Neural progenitor cell (in vitro differentiated cells): ENCODE data around the gene DCTN2.

ENCODE experiments used
- CTCF ChIP-seq: fragments of 200-600 bp; sonication (generic); IDR thresholded peaks from 2 replicates; pipeline ENCODE4 v1.5.1; 2017; ENCODE audit warnings: antibody characterized with exemption, mild to moderate bottlenecking
- EZH2 ChIP-seq: fragments of 200-600 bp; sonication (generic); IDR thresholded peaks from 2 replicates; pipeline ENCODE4 v1.6.1; 2017; ENCODE audit warnings: antibody characterized with exemption, mild to moderate bottlenecking, moderate library complexity
- EZH2phosphoT487 ChIP-seq: fragments of 200-600 bp; sonication (generic); IDR thresholded peaks from 2 replicates; pipeline ENCODE4 v1.6.1; 2017; ENCODE audit warnings: antibody characterized with exemption

GRCh38 chr12:57543581-57543980, 3.4 kb downstream of the DCTN2 start:
- TF ChIP-seq EZH2: no peak
- no peak for TF ChIP-seq CTCF
- TF ChIP-seq EZH2phosphoT487: no peak
